ENCODE data around the gene PRKAG1.

GRCh38 chr12:48991247-48992050 lies 27.1 kb downstream of the PRKAG1 start:
- TF ChIP-seq CTCF (IDR thresholded peaks at IDR 0.05) (no peak), POLR2A (IDR thresholded peaks at IDR 0.05) (no peak), POLR2AphosphoS5 (IDR thresholded peaks at IDR 0.05) (no peak)
